ENCODE measurements around the gene ZBTB40.

ZBTB40 gene, protein sequence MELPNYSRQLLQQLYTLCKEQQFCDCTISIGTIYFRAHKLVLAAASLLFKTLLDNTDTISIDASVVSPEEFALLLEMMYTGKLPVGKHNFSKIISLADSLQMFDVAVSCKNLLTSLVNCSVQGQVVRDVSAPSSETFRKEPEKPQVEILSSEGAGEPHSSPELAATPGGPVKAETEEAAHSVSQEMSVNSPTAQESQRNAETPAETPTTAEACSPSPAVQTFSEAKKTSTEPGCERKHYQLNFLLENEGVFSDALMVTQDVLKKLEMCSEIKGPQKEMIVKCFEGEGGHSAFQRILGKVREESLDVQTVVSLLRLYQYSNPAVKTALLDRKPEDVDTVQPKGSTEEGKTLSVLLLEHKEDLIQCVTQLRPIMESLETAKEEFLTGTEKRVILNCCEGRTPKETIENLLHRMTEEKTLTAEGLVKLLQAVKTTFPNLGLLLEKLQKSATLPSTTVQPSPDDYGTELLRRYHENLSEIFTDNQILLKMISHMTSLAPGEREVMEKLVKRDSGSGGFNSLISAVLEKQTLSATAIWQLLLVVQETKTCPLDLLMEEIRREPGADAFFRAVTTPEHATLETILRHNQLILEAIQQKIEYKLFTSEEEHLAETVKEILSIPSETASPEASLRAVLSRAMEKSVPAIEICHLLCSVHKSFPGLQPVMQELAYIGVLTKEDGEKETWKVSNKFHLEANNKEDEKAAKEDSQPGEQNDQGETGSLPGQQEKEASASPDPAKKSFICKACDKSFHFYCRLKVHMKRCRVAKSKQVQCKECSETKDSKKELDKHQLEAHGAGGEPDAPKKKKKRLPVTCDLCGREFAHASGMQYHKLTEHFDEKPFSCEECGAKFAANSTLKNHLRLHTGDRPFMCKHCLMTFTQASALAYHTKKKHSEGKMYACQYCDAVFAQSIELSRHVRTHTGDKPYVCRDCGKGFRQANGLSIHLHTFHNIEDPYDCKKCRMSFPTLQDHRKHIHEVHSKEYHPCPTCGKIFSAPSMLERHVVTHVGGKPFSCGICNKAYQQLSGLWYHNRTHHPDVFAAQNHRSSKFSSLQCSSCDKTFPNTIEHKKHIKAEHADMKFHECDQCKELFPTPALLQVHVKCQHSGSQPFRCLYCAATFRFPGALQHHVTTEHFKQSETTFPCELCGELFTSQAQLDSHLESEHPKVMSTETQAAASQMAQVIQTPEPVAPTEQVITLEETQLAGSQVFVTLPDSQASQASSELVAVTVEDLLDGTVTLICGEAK

GRCh38 chr1:22451702-22452480 is at the start of gene ZBTB40:
Gene ZBTB40 (plus strand): TSS chr1:22451851. CDS start chr1:22489949, 38,098 bp downstream.
- Histone ChIP-seq H3K36me3 (ENCODE audit: insufficient read depth, low read length) (no peaks in the 10 kb centered on the region), H3K9me3 (ENCODE audit: low read length) (peaks cover 2% of the 10 kb centered on the region), H2AFZ (ENCODE audit: low read depth, low read length) (peak within 1 kb of the TSS; percentile 81), H3K4me1 (ENCODE audit: insufficient read depth, low read length) (peaks cover 16% of the 10 kb centered on the region), H3K4me3 (ENCODE audit: low read length) (peak within 1 kb of the TSS; percentile 82), H3K27me3 (ENCODE audit: insufficient read depth, low read length) (no peaks in the 10 kb centered on the region)

DNA sequence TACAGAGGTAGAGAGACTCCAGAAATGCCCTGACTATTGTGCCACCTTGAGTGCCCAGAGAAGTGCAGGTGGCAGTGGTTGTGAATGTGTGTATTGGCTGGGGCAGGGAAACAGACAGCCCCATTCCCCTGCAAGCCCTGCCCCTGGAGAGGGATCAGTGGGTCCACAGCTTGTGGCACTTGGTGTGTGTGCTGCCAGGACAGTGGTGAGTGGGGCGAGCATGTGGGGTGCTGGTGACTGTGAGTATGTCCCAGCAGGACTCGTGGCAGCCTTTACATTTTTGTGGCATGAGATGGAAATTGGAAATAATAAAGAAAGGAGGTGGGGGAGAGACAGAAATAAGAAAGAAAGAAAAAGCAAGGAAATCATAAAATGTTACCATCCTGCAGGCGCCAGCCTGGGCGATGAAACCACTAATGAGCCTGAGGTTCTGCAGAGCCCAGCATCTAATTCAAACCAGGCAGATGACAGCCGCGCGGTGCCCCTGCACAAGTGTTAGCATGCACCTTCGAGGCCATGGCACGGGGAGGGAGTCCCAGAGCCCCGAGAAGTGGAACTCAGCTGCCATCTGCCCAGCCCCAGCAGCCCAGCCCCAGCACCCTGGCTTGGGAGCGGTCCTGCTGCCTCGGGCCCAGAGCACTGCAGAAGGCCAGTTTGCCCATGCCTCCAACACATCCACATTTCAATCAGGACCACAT is 49.1 kb upstream of the ZBTB40 start:
- Histone ChIP-seq H3K27me3 (ENCODE audit: insufficient read depth, low read length) (peaks cover 3% of the 10 kb centered on the region), H2AFZ (ENCODE audit: low read depth, low read length) (no peak overlapping the region), H3K4me1 (ENCODE audit: insufficient read depth, low read length) (no peaks in the 10 kb centered on the region), H3K9me3 (ENCODE audit: low read length) (no peaks in the 10 kb centered on the region), H3K4me3 (ENCODE audit: low read length) (no peak overlapping the region), H3K36me3 (ENCODE audit: insufficient read depth, low read length) (no peaks in the 10 kb centered on the region)

GRCh38 chr1:22404486-22404885 is 47.2 kb upstream of the ZBTB40 start:
- H3K4me3 ChIP-seq (ENCODE audit: low read length), result no peak overlapping the region
- peaks cover 3% of the 10 kb centered on the region for H3K27me3 ChIP-seq (ENCODE audit: insufficient read depth, low read length)
- H3K4me1 ChIP-seq (ENCODE audit: insufficient read depth, low read length), result no peaks in the 10 kb centered on the region
- H2AFZ ChIP-seq (ENCODE audit: low read depth, low read length), result no peak overlapping the region
- H3K9me3 ChIP-seq (ENCODE audit: low read length), result no peaks in the 10 kb centered on the region
- H3K36me3 ChIP-seq (ENCODE audit: insufficient read depth, low read length), result no peaks in the 10 kb centered on the region

- no peaks in the 10 kb centered on the region for H3K27me3 ChIP-seq (ENCODE audit: insufficient read depth, low read length)
- no peak overlapping the region for H3K4me3 ChIP-seq (ENCODE audit: low read length)
- no peaks in the 10 kb centered on the region for H3K9me3 ChIP-seq (ENCODE audit: low read length)
- no peaks in the 10 kb centered on the region for H3K36me3 ChIP-seq (ENCODE audit: insufficient read depth, low read length)
- H2AFZ ChIP-seq (ENCODE audit: low read depth, low read length), result no peak overlapping the region
- no peaks in the 10 kb centered on the region for H3K4me1 ChIP-seq (ENCODE audit: insufficient read depth, low read length)
Observed at GRCh38 chr1:22406722-22407495, 44.7 kb upstream of the ZBTB40 start.

- no peak overlapping the region for H2AFZ ChIP-seq (ENCODE audit: low read depth, low read length)
- no peak overlapping the region for H3K4me3 ChIP-seq (ENCODE audit: low read length)
- H3K9me3 ChIP-seq (ENCODE audit: low read length), result no peaks in the 10 kb centered on the region
- peaks cover 2% of the 10 kb centered on the region for H3K4me1 ChIP-seq (ENCODE audit: insufficient read depth, low read length)
- H3K27me3 ChIP-seq (ENCODE audit: insufficient read depth, low read length), result no peaks in the 10 kb centered on the region
- H3K36me3 ChIP-seq (ENCODE audit: insufficient read depth, low read length), result no peaks in the 10 kb centered on the region
Observed at GRCh38 chr1:22408230-22408629, 43.4 kb upstream of the ZBTB40 start.

DNA sequence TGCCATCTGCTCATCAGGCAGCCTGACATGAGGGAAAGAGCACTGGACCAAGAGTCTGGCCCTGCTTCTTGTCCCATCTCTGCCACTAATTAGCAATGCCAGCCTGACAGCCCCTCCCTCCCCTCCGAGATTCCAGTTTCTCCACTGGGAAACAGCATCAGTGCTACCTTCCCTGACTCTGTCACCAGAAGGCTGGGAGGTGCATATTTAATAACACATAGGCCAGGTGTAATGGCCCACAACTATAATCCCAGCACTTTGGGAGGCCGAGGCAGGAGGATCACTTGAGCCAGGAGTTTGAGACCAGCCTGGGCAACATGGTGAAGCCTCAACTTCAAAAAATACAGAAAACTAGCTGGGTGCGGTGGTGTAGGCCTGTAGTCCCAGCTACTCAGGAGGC is 41.2 kb upstream of the ZBTB40 start:
- H3K4me3 ChIP-seq (ENCODE audit: low read length), result no peak overlapping the region
- H3K4me1 ChIP-seq (ENCODE audit: insufficient read depth, low read length), result peaks cover 2% of the 10 kb centered on the region
- no peaks in the 10 kb centered on the region for H3K9me3 ChIP-seq (ENCODE audit: low read length)
- no peaks in the 10 kb centered on the region for H3K36me3 ChIP-seq (ENCODE audit: insufficient read depth, low read length)
- H3K27me3 ChIP-seq (ENCODE audit: insufficient read depth, low read length), result peaks cover 2% of the 10 kb centered on the region
- no peak overlapping the region for H2AFZ ChIP-seq (ENCODE audit: low read depth, low read length)

GRCh38 chr1:22410928-22411495 is 40.6 kb upstream of the ZBTB40 start:
- H3K9me3 ChIP-seq (ENCODE audit: low read length), result no peaks in the 10 kb centered on the region
- peaks cover 2% of the 10 kb centered on the region for H3K27me3 ChIP-seq (ENCODE audit: insufficient read depth, low read length)
- no peak overlapping the region for H3K4me3 ChIP-seq (ENCODE audit: low read length)
- no peaks in the 10 kb centered on the region for H3K36me3 ChIP-seq (ENCODE audit: insufficient read depth, low read length)
- no peak overlapping the region for H2AFZ ChIP-seq (ENCODE audit: low read depth, low read length)
- H3K4me1 ChIP-seq (ENCODE audit: insufficient read depth, low read length), result peaks cover 2% of the 10 kb centered on the region

DNA sequence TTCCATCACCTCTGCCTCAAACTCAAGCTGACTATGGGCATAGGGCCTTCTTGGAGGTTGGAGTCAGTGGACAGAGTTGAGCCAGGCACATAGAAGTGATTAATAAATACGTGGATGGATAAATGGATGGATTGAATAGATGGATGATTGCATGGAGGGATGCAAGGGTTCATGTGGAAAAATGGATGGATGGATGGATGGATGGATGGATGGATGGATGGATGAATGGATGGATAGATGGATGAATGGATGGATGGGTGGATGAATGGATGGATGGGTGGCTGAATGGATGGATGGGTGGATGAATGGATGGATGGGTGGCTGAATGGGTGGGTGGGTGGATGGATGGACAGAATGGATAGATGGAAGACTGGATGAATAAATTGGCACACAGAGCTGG is 40.1 kb upstream of the ZBTB40 start:
- Histone ChIP-seq H3K4me1 (ENCODE audit: insufficient read depth, low read length) (peaks cover 2% of the 10 kb centered on the region), H2AFZ (ENCODE audit: low read depth, low read length) (no peak overlapping the region), H3K36me3 (ENCODE audit: insufficient read depth, low read length) (no peaks in the 10 kb centered on the region), H3K9me3 (ENCODE audit: low read length) (no peaks in the 10 kb centered on the region), H3K4me3 (ENCODE audit: low read length) (no peak overlapping the region), H3K27me3 (ENCODE audit: insufficient read depth, low read length) (peaks cover 2% of the 10 kb centered on the region)

DNA sequence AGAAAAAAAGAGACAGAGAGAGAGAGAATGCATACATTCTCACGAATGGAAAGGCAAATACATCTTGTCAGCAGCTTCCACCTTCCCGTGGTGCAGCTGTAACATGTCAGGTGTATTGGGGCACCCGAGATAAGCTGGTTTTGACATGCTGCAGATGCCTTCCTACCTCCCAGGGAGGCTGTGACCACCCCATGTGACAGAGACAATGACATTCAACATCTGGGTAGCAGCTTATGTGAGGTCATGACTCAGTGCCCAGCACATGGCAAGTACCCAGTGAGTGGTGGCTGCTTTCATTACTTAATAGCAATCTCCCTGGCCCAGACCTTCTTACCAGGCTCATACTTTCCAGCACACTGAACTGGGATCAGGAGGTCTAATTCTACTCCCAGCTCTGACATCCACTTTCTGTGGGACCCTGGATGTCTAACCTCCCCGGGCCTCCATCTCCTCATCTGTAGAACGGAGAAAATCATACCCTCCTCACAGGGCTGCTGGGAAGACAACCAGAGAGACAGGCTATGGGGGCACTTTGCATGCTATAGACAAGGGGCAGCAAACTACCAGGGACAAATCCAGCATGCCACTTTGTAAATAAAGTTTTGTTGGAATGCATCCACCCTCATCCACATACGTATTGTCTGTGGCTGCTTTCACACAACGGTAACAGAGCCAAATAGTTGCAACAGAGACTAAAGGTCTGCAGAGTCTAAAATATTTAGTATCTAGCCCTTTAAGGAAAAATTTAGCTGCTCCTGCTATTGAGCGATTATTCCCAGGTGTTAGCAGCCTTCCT is 38.5 kb upstream of the ZBTB40 start:
- Histone ChIP-seq H3K36me3 (ENCODE audit: insufficient read depth, low read length) (no peaks in the 10 kb centered on the region), H3K4me3 (ENCODE audit: low read length) (no peak overlapping the region), H3K9me3 (ENCODE audit: low read length) (no peaks in the 10 kb centered on the region), H3K27me3 (ENCODE audit: insufficient read depth, low read length) (peaks cover 2% of the 10 kb centered on the region), H2AFZ (ENCODE audit: low read depth, low read length) (no peak overlapping the region), H3K4me1 (ENCODE audit: insufficient read depth, low read length) (peaks cover 2% of the 10 kb centered on the region)

DNA sequence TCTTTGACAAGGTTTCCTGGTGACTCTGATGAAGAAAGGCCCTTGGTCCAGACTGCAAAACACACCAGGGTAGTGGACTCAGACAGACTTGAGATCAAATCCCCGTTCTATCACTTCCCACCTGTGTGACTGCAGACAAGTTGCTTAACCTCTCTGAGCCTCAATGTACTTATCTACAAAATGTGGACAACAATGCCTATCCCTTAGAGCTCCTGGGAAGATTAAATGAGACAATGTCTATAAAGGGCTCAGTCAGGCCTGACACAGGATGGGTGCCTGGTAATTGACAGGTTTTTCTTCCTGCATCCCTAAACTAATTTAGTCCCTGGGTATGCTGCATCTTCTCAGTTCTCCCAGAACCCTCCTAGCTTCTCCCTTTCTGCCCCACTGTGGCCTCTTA is 37.9 kb upstream of the ZBTB40 start:
- H3K36me3 ChIP-seq (ENCODE audit: insufficient read depth, low read length), result no peaks in the 10 kb centered on the region
- H3K4me3 ChIP-seq (ENCODE audit: low read length), result no peak overlapping the region
- no peak overlapping the region for H2AFZ ChIP-seq (ENCODE audit: low read depth, low read length)
- no peaks in the 10 kb centered on the region for H3K9me3 ChIP-seq (ENCODE audit: low read length)
- H3K27me3 ChIP-seq (ENCODE audit: insufficient read depth, low read length), result peaks cover 2% of the 10 kb centered on the region
- peaks cover 4% of the 10 kb centered on the region for H3K4me1 ChIP-seq (ENCODE audit: insufficient read depth, low read length)
